Type B pancreatic cell (in vitro differentiated cells): Measurements from ENCODE around the gene HMCN1. TPM values are rescaled to one million over a fixed set of nuclear protein-coding genes. Genes with fewer than 3 reads are reported as not detected.
"Not testable (repeated sequence)": the region's sequence is repeated elsewhere in the genome, so short reads cannot be mapped to it uniquely, and the experiment has no call there.

Experiments used
- DNase-seq: peaks from one replicate; pipeline ENCODE4 v3.0.0; 2021; ENCODE audit warnings: mixed read lengths; ENCODE audit not compliant: unreplicated experiment; ENCODE audit errors: extremely low spot score
- H3K27ac Mint-ChIP-seq: 2 replicates; pipeline ENCODE4 v1.8.0; 2021; ENCODE audit warnings: mild to moderate bottlenecking, mixed read lengths
- H3K27me3 Mint-ChIP-seq: 2 replicates; pipeline ENCODE4 v1.8.0; 2021; ENCODE audit warnings: mixed read lengths
- H3K36me3 Mint-ChIP-seq: 2 replicates; pipeline ENCODE4 v1.8.0; 2021; ENCODE audit warnings: mixed read lengths
- H3K4me1 Mint-ChIP-seq: one replicate; pipeline ENCODE4 v1.8.0; 2021; ENCODE audit warnings: mixed read lengths; ENCODE audit not compliant: unreplicated experiment
- H3K4me3 Mint-ChIP-seq: 2 replicates; pipeline ENCODE4 v1.8.0; 2021; ENCODE audit warnings: mild to moderate bottlenecking, mixed read lengths
- H3K9me3 Mint-ChIP-seq: 2 replicates; pipeline ENCODE4 v1.8.0; 2021; ENCODE audit warnings: mixed read lengths
- CTCF ChIP-seq: fragments of 200-600 bp; sonication (generic); conservative IDR thresholded peaks from 2 replicates; pipeline ENCODE4 v1.5.0; 2021; ENCODE audit warnings: antibody characterized with exemption, mild to moderate bottlenecking
- total RNA-seq: library from RNA; stranded (reverse); gene quantifications from 2 replicates; pipeline ENCODE4 v1.2.1, GENCODE V29; 2021; ENCODE audit warnings: low replicate concordance

The HMCN1 gene
- total RNA-seq, 1 donor from 2014 or later, result 13.2 TPM

GRCh38 chr1:186207391-186208085, 473.3 kb downstream of the HMCN1 start:
- TF ChIP-seq CTCF, result no peak
- H3K4me1 Mint-ChIP-seq, result peaks cover 18% of the 10 kb centered on the region
- peaks cover 4% of the 10 kb centered on the region for H3K36me3 Mint-ChIP-seq
- no peak for DNase-seq
- H3K27me3 Mint-ChIP-seq, result no peaks in the 10 kb centered on the region
- H3K9me3 Mint-ChIP-seq, result peaks cover 3% of the 10 kb centered on the region
- no peak overlapping the region for H3K4me3 Mint-ChIP-seq
- no peak overlapping the region for H3K27ac Mint-ChIP-seq

GRCh38 chr1:186208405-186209129, 474.4 kb downstream of the HMCN1 start:
- Mint-ChIP-seq H3K36me3 (no peaks in the 10 kb centered on the region), H3K27me3 (no peaks in the 10 kb centered on the region), H3K4me3 (no peak overlapping the region), H3K9me3 (peaks cover 3% of the 10 kb centered on the region), H3K27ac (no peak overlapping the region), H3K4me1 (peaks cover 22% of the 10 kb centered on the region)
- DNase-seq, result no peak
- TF ChIP-seq CTCF, result no peak

- no peak for DNase-seq
- H3K9me3 Mint-ChIP-seq, result peaks cover 2% of the 10 kb centered on the region
- no peaks in the 10 kb centered on the region for H3K27me3 Mint-ChIP-seq
- no peak overlapping the region for H3K4me3 Mint-ChIP-seq
- no peak for TF ChIP-seq CTCF
- peaks cover 22% of the 10 kb centered on the region for H3K4me1 Mint-ChIP-seq
- no peaks in the 10 kb centered on the region for H3K36me3 Mint-ChIP-seq
- H3K27ac Mint-ChIP-seq, result no peak overlapping the region
These were observed 476.1 kb downstream of the HMCN1 start for GRCh38 chr1:186210258-186210657.

GRCh38 chr1:186211583-186211982, 477.4 kb downstream of the HMCN1 start:
- not testable (repeated sequence) for H3K4me3 Mint-ChIP-seq, H3K9me3 Mint-ChIP-seq, DNase-seq, H3K36me3 Mint-ChIP-seq, H3K27me3 Mint-ChIP-seq, H3K27ac Mint-ChIP-seq
- peaks cover 22% of the 10 kb centered on the region for H3K4me1 Mint-ChIP-seq

- TF ChIP-seq CTCF, result peak; percentile 93
- H3K4me3 Mint-ChIP-seq, result no peak overlapping the region
- H3K36me3 Mint-ChIP-seq, result no peaks in the 10 kb centered on the region
- no peaks in the 10 kb centered on the region for H3K9me3 Mint-ChIP-seq
- H3K27me3 Mint-ChIP-seq, result no peaks in the 10 kb centered on the region
- H3K27ac Mint-ChIP-seq, result no peak overlapping the region
- H3K4me1 Mint-ChIP-seq, result peaks cover 21% of the 10 kb centered on the region
- DNase-seq, result no peak
These were observed 478.5 kb downstream of the HMCN1 start for GRCh38 chr1:186212568-186213224.

GRCh38 chr1:186213225-186213607, 479.0 kb downstream of the HMCN1 start:
- Mint-ChIP-seq H3K36me3 (no peaks in the 10 kb centered on the region), H3K4me3 (no peak overlapping the region), H3K4me1 (peaks cover 16% of the 10 kb centered on the region), H3K27ac (no peak overlapping the region), H3K9me3 (no peaks in the 10 kb centered on the region), H3K27me3 (no peaks in the 10 kb centered on the region)
- DNase-seq, result no peak
- TF ChIP-seq CTCF, result no peak
